Vagina (tissue), 2 donors: ENCODE results near the gene LDLR. TPM values are rescaled to one million over a fixed set of nuclear protein-coding genes. Genes with fewer than 3 reads are reported as not detected.
"Not testable (repeated sequence)": the region's sequence is repeated elsewhere in the genome, so short reads cannot be mapped to it uniquely, and the experiment has no call there.

ENCODE experiments used
- DNase-seq, 2 donors: peaks; one replicate each; pipeline ENCODE4 v3.0.0-alpha.2; 2017; ENCODE audit errors: extremely low spot score in 2 of 2
- H3K27ac ChIP-seq: fragments of 200-600 bp; sonication (generic); one replicate; pipeline ENCODE4 v1.5.1; 2019
- H3K27me3 ChIP-seq: fragments of 200-600 bp; sonication (generic); one replicate; pipeline ENCODE4 v1.5.1; 2019
- H3K36me3 ChIP-seq, 2 donors: fragments of 200-600 bp; sonication (generic); one replicate each; pipeline ENCODE4 v1.5.1; 2017 to 2019
- H3K4me1 ChIP-seq: fragments of 200-600 bp; sonication (generic); one replicate; pipeline ENCODE4 v1.5.1; 2019
- H3K4me3 ChIP-seq, 2 donors: fragments of 200-600 bp; sonication (generic); 1 replicate in 1 of 2; 2 replicates in 1 of 2; pipeline ENCODE4 v1.5.1; 2016 to 2019
- H3K9me3 ChIP-seq: fragments of 200-600 bp; sonication (generic); one replicate; pipeline ENCODE4 v1.5.1; 2019
- CTCF ChIP-seq, 3 experiments: fragments of 450-650 bp in 2 of 3; fragments of 200-600 bp in 1 of 3; sonication (generic) in 1 of 3; IDR thresholded peaks; one replicate each; pipeline ENCODE4 v1.5.1; 2017 to 2019; ENCODE audit warnings: antibody characterized with exemption in 3 of 3, mild to moderate bottlenecking in 2 of 3, moderate library complexity in 2 of 3
- POLR2A ChIP-seq, 2 donors: fragments of 450-650 bp; IDR thresholded peaks; one replicate each; pipeline ENCODE4 v1.6.1; 2017; ENCODE audit warnings: antibody characterized with exemption in 2 of 2, mild to moderate bottlenecking in 2 of 2, moderate library complexity in 2 of 2
- POLR2AphosphoS5 ChIP-seq, 2 donors: sonication (generic); formaldehyde crosslinking; IDR thresholded peaks; one replicate each; pipeline ENCODE4 v1.9.0; 2017; ENCODE audit warnings: antibody characterized with exemption in 2 of 2, mild to moderate bottlenecking in 2 of 2, low read depth in 1 of 2; ENCODE audit not compliant: insufficient read depth in 1 of 2
- intact Hi-C: fragments of 100-400 bp; cut with DNase I; formaldehyde crosslinking; loops from one replicate; pipeline ENCODE4 v1.15.1; 2023
- total RNA-seq: library from RNA; depleted of rRNA; stranded (reverse); fragments of >200 nt; gene quantifications from one replicate; pipeline ENCODE4 v1.2.3, GENCODE V29; 2016

The LDLR gene
- total RNA-seq, 1 donor from 2014 or later = 135 TPM

DNA sequence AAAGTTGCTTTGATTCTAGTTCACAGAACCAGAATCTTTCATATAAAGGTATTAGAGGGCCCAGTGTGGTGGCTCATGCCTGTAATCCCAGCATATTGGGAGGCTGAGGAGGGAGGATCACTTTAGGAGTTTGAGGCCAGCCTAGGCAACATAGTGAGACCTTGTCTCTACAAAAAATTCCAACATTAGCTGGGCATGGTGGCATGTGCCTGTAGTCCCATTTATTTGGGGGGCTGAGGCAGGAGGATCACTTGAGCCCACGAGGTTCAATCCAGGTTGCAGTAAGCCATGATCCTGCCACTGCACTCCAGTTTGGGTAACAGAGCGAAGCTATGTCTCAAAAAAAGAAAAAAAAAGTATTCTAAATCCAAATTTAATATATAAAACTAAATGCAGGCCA is 9.1 kb downstream of the LDLR start:
- Histone ChIP-seq H3K4me1 (peaks cover 31% of the 10 kb centered on the region), H3K27ac (no peak overlapping the region), H3K27me3 (no peaks in the 10 kb centered on the region), H3K4me3 (no peak overlapping the region), H3K9me3 (no peaks in the 10 kb centered on the region), H3K36me3 (peaks cover 0 to 26% of the 10 kb centered on the region in 2 donors)
- DNase-seq = no peak
- intact Hi-C loops = no loop called here
- TF ChIP-seq POLR2AphosphoS5 (IDR thresholded peaks at IDR 0.05; ENCODE audit: insufficient read depth in 1 of 2, low read depth in 1 of 2) = no peak
- no peak for TF ChIP-seq CTCF (IDR thresholded peaks at IDR 0.05)
- no peak for TF ChIP-seq POLR2A (IDR thresholded peaks at IDR 0.05)

- no peaks in the 10 kb centered on the region for H3K9me3 ChIP-seq
- H3K27ac ChIP-seq = no peak overlapping the region
- TF ChIP-seq POLR2A (IDR thresholded peaks at IDR 0.05) (no peak), POLR2AphosphoS5 (IDR thresholded peaks at IDR 0.05; ENCODE audit: insufficient read depth in 1 of 2, low read depth in 1 of 2) (no peak), CTCF (IDR thresholded peaks at IDR 0.05) (no peak)
- no peak overlapping the region for H3K4me3 ChIP-seq
- intact Hi-C loops = no loop called here
- H3K36me3 ChIP-seq = peaks cover 0 to 31% of the 10 kb centered on the region in 2 donors
- peaks cover 31% of the 10 kb centered on the region for H3K4me1 ChIP-seq
- H3K27me3 ChIP-seq = no peaks in the 10 kb centered on the region
- DNase-seq = no peak
These were observed 9.6 kb downstream of the LDLR start for GRCh38 chr19:11098861-11099260.

GRCh38 chr19:11100049-11100448 is 10.8 kb downstream of the LDLR start:
- intact Hi-C loops = no loop called here
- peaks cover 0 to 43% of the 10 kb centered on the region in 2 donors for H3K36me3 ChIP-seq
- H3K4me1 ChIP-seq = peaks cover 25% of the 10 kb centered on the region

DNA sequence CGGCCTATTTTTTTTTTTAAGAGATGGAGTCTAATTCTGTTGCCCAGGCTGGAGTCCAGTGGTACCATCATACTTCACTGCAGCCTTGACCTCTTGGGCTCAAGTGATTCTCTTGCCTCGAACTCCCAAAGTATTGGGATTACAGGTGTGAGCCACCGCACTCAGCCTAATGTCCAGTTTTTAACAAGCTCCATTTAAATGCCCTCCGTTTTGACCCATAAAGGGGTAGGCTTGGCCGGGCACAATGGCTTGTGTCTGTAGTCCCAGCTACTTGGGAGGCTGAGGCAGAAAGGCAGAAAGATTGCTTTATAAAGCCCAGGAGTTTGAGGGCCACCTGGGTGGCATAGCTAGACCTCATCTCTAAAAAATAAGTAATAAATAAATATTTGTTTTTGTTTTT is 11.8 kb downstream of the LDLR start:
- no peak for TF ChIP-seq POLR2AphosphoS5 (IDR thresholded peaks at IDR 0.05; ENCODE audit: insufficient read depth in 1 of 2, low read depth in 1 of 2)
- TF ChIP-seq CTCF (IDR thresholded peaks at IDR 0.05) = no peak
- TF ChIP-seq POLR2A (IDR thresholded peaks at IDR 0.05) = no peak
- intact Hi-C loops = no loop called here
- Histone ChIP-seq H3K4me1 (peaks cover 15% of the 10 kb centered on the region), H3K27ac (no peak overlapping the region), H3K36me3 (peaks cover 0 to 53% of the 10 kb centered on the region in 2 donors), H3K9me3 (no peaks in the 10 kb centered on the region), H3K4me3 (no peak overlapping the region), H3K27me3 (no peaks in the 10 kb centered on the region)
- DNase-seq = no peak

More at GRCh38 chr19:11100049-11100448, 10.8 kb downstream of the LDLR start:
- Histone ChIP-seq H3K27me3 (no peaks in the 10 kb centered on the region), H3K27ac (no peak overlapping the region), H3K9me3 (no peaks in the 10 kb centered on the region), H3K4me3 (no peak overlapping the region)
- TF ChIP-seq POLR2AphosphoS5 (IDR thresholded peaks at IDR 0.05; ENCODE audit: insufficient read depth in 1 of 2, low read depth in 1 of 2) (no peak), POLR2A (IDR thresholded peaks at IDR 0.05) (no peak), CTCF (IDR thresholded peaks at IDR 0.05) (no peak)
- no peak for DNase-seq

- Histone ChIP-seq H3K9me3 (no peaks in the 10 kb centered on the region), H3K27me3 (no peaks in the 10 kb centered on the region), H3K36me3 (peaks cover 5 to 72% of the 10 kb centered on the region in 2 donors), H3K4me3 (no peak overlapping the region), H3K27ac (no peak overlapping the region), H3K4me1 (peaks cover 9% of the 10 kb centered on the region)
- no peak for TF ChIP-seq POLR2AphosphoS5 (IDR thresholded peaks at IDR 0.05; ENCODE audit: insufficient read depth in 1 of 2, low read depth in 1 of 2)
- TF ChIP-seq POLR2A (IDR thresholded peaks at IDR 0.05) = no peak
- no peak for TF ChIP-seq CTCF (IDR thresholded peaks at IDR 0.05)
- intact Hi-C loops = no loop called here
- DNase-seq = no peak
These were observed 13.7 kb downstream of the LDLR start for GRCh38 chr19:11102944-11103343.

GRCh38 chr19:11103667-11104066 is 14.4 kb downstream of the LDLR start:
- H3K27me3 ChIP-seq, H3K9me3 ChIP-seq, H3K4me1 ChIP-seq, DNase-seq, H3K4me3 ChIP-seq, intact Hi-C loops, H3K27ac ChIP-seq: not testable (repeated sequence)
- H3K36me3 ChIP-seq = peaks cover 5 to 78% of the 10 kb centered on the region in 2 donors
